Endodermal cell (in vitro differentiated cells): Measurements from ENCODE around the gene SFSWAP. TPM values are rescaled to one million over a fixed set of nuclear protein-coding genes. Genes with fewer than 3 reads are reported as not detected.

Experiments
- DNase-seq: peaks from one replicate; pipeline ENCODE4 v3.0.0-alpha.2; 2017
- H3K27ac ChIP-seq: 2 replicates; pipeline ENCODE4 v1.5.1; 2013; ENCODE audit warnings: mild to moderate bottlenecking, low read depth, low read length, moderate library complexity
- H3K27me3 ChIP-seq: 2 replicates; pipeline ENCODE4 v1.6.1; 2013; ENCODE audit warnings: mild to moderate bottlenecking, low read length, moderate library complexity; ENCODE audit not compliant: insufficient read depth, control insufficient read depth, poor library complexity, severe bottlenecking
- H3K36me3 ChIP-seq: 2 replicates; pipeline ENCODE4 v1.7.0; 2013; ENCODE audit warnings: mild to moderate bottlenecking, low read length, moderate library complexity; ENCODE audit not compliant: control insufficient read depth, insufficient read depth
- H3K4me1 ChIP-seq: one replicate; pipeline ENCODE4 v1.7.0; 2013; ENCODE audit warnings: low read length; ENCODE audit not compliant: control insufficient read depth, insufficient read depth
- H3K4me3 ChIP-seq: 2 replicates; pipeline ENCODE4 v1.5.1; 2013; ENCODE audit warnings: mild to moderate bottlenecking, low read length, moderate library complexity
- H3K9ac ChIP-seq: 2 replicates; pipeline ENCODE4 v1.6.1; 2013; ENCODE audit warnings: mild to moderate bottlenecking, low read length, moderate library complexity; ENCODE audit not compliant: poor library complexity, severe bottlenecking; ENCODE audit errors: extremely low read depth
- H3K9me3 ChIP-seq: 2 replicates; pipeline ENCODE4 v1.6.1; 2013; ENCODE audit warnings: mild to moderate bottlenecking, low read length, moderate library complexity; ENCODE audit not compliant: control insufficient read depth
- H3K27ac Mint-ChIP-seq: 2 replicates; pipeline ENCODE4 v1.8.0; 2020; ENCODE audit warnings: mixed read lengths
- H3K27me3 Mint-ChIP-seq: 2 replicates; pipeline ENCODE4 v1.8.0; 2021; ENCODE audit warnings: mild to moderate bottlenecking, mixed read lengths; ENCODE audit not compliant: insufficient read depth
- H3K36me3 Mint-ChIP-seq: 2 replicates; pipeline ENCODE4 v1.8.0; 2020; ENCODE audit warnings: low read depth, mixed read lengths
- H3K4me1 Mint-ChIP-seq: 2 replicates; pipeline ENCODE4 v1.8.0; 2020; ENCODE audit warnings: mixed read lengths
- H3K4me3 Mint-ChIP-seq: 2 replicates; pipeline ENCODE4 v1.8.0; 2020; ENCODE audit warnings: mild to moderate bottlenecking, moderate library complexity, mixed read lengths
- H3K9me3 Mint-ChIP-seq: 2 replicates; pipeline ENCODE4 v1.8.0; 2020; ENCODE audit warnings: mild to moderate bottlenecking, mixed read lengths
- CTCF ChIP-seq: fragments of 200-600 bp; sonication (generic); conservative IDR thresholded peaks from 2 replicates; pipeline ENCODE4 v1.5.0; 2021; ENCODE audit warnings: antibody characterized with exemption, mild to moderate bottlenecking
- WGBS, 2 experiments: methylation state at CpG; one replicate each; pipeline versions ENCODE4 v1.1.5 to v1.1.7; 2013; ENCODE audit warnings: missing lambda C conversion rate in 2 of 2, mixed read lengths in 1 of 2; ENCODE audit not compliant: insufficient coverage in 1 of 2, insufficient read length in 1 of 2; 5-methylcytosine and 5-hydroxymethylcytosine counted together
- total RNA-seq, 2 donors: library from RNA; stranded (reverse); fragmentation: NEBNext Ultra II Directional in 1 of 2; extraction: Animal tissue kit (Norgen Biotek cat#: 25700) in 1 of 2; gene quantifications; 2 replicates in 1 of 2; 3 replicates in 1 of 2; pipeline ENCODE4 v1.2.1, GENCODE V29; 2021

SFSWAP gene
- total RNA-seq, 2 donors from 2014 or later: 50.0 to 52.3 TPM

- Histone ChIP-seq H3K27me3 (no peaks in the 10 kb centered on the region), H3K4me1 (no peaks in the 10 kb centered on the region), H3K9ac (no peak overlapping the region), H3K27ac (no peak overlapping the region), H3K4me3 (no peak overlapping the region), H3K36me3 (no peaks in the 10 kb centered on the region), H3K9me3 (peaks cover 20% of the 10 kb centered on the region)
- no peak for DNase-seq
- TF ChIP-seq CTCF: no peak
- Mint-ChIP-seq H3K27me3 (peaks cover 31% of the 10 kb centered on the region), H3K9me3 (peaks cover 13% of the 10 kb centered on the region), H3K36me3 (no peaks in the 10 kb centered on the region), H3K4me3 (no peak overlapping the region), H3K4me1 (no peaks in the 10 kb centered on the region), H3K27ac (no peak overlapping the region)
- WGBS, 2 experiments: 84 to 91% methylated on average over 5 to 8 of the region's 8 CpGs
Measured at GRCh38 chr12:131700271-131700670, 10.6 kb upstream of the SFSWAP start.

- peak; percentile 56 for DNase-seq
- no peak overlapping the region for H3K9ac ChIP-seq
- no peak overlapping the region for H3K27ac ChIP-seq
- Mint-ChIP-seq H3K27me3 (peaks cover 35% of the 10 kb centered on the region), H3K9me3 (peaks cover 18% of the 10 kb centered on the region), H3K4me1 (no peaks in the 10 kb centered on the region), H3K36me3 (no peaks in the 10 kb centered on the region), H3K4me3 (no peak overlapping the region), H3K27ac (no peak overlapping the region)
- no peak overlapping the region for H3K4me3 ChIP-seq
- WGBS, 2 experiments: 90 to 100% methylated on average over 1 to 11 of the region's 14 CpGs
- H3K36me3 ChIP-seq: no peaks in the 10 kb centered on the region
- TF ChIP-seq CTCF: peak; percentile 59
- H3K4me1 ChIP-seq: no peaks in the 10 kb centered on the region
- H3K9me3 ChIP-seq: peaks cover 23% of the 10 kb centered on the region
- H3K27me3 ChIP-seq: no peaks in the 10 kb centered on the region
Measured at GRCh38 chr12:131701705-131702572, 9.0 kb upstream of the SFSWAP start.

- H3K9me3 ChIP-seq: peaks cover 23% of the 10 kb centered on the region
- H3K4me1 ChIP-seq: no peaks in the 10 kb centered on the region
- DNase-seq: no peak
- TF ChIP-seq CTCF: no peak
- no peak overlapping the region for H3K4me3 ChIP-seq
- Mint-ChIP-seq H3K9me3 (peaks cover 18% of the 10 kb centered on the region), H3K4me1 (no peaks in the 10 kb centered on the region), H3K4me3 (no peak overlapping the region), H3K36me3 (no peaks in the 10 kb centered on the region), H3K27me3 (peaks cover 37% of the 10 kb centered on the region), H3K27ac (no peak overlapping the region)
- 94 to 100% methylated on average over 1 to 3 of the region's 3 CpGs for WGBS, 2 experiments
- H3K9ac ChIP-seq: no peak overlapping the region
- no peak overlapping the region for H3K27ac ChIP-seq
- H3K36me3 ChIP-seq: no peaks in the 10 kb centered on the region
- H3K27me3 ChIP-seq: no peaks in the 10 kb centered on the region
Measured at GRCh38 chr12:131702573-131702877, 8.4 kb upstream of the SFSWAP start.
